HCT116 (cell line): ENCODE data around the gene PLAC9. TPM values are rescaled to one million over a fixed set of nuclear protein-coding genes. Genes with fewer than 3 reads are reported as not detected.

Source experiments
- ATAC-seq: fragments of 200-7000 bp; cut with Tn5 transposase; 2 replicates; pipeline ENCODE4 v1.9.1; 2020; ENCODE audit warnings: mild to moderate bottlenecking, moderate library complexity
- BruUV-seq: library from RNA; stranded (reverse); fragments of 400-500 nt; replicated peaks from 2 replicates; lab custom pipeline; 2021; lab: Mats Ljungman, UMichigan
- CTCF ChIA-PET: fragments of 300-600 bp; sonication (Branson Sonifier 250); formaldehyde crosslinking; loops from one replicate; lab custom pipeline; 2021; ENCODE audit warnings: antibody characterized with exemption; lab: Charles Lee
- POLR2A ChIA-PET: fragments of 300-600, 350-600 bp; sonication (Branson Sonifier 250); formaldehyde crosslinking; loops from one replicate; lab custom pipeline; 2021; ENCODE audit warnings: antibody characterized with exemption; lab: Charles Lee
- RAD21 ChIA-PET, 2 experiments: fragments of 300-600 bp; sonication (Branson Sonifier 250); formaldehyde crosslinking; loops; one replicate each; lab custom pipeline; 2023; ENCODE audit warnings: low total read pairs in 2 of 2; ENCODE audit not compliant: uncharacterized antibody in 2 of 2, unreplicated experiment in 2 of 2, low non-redundant PET in 1 of 2; lab: Charles Lee
- DNase-seq: peaks from one replicate; pipeline ENCODE4 v3.0.0-alpha.2; 2010; ENCODE audit warnings: low read depth, low spot score
- H2AFZ ChIP-seq: fragments of 200-600 bp; shearing (Covaris generic), sonication (generic); 2 replicates; pipeline ENCODE4 v1.6.1; 2017; ENCODE audit warnings: low read depth, mixed run types, mixed read lengths, antibody characterized with exemption, low read length; ENCODE audit not compliant: poor library complexity, severe bottlenecking
- H3K27ac ChIP-seq: 2 replicates; pipeline ENCODE4 v1.5.1; 2012; ENCODE audit warnings: low read depth, low read length
- H3K27me3 ChIP-seq: fragments of 200-600 bp; sonication (generic); 2 replicates; pipeline ENCODE4 v1.6.1; 2016; ENCODE audit warnings: mixed run types, low read length, mixed read lengths; ENCODE audit not compliant: insufficient read depth
- H3K36me3 ChIP-seq, 2 experiments: fragments of 200-500 bp in 1 of 2; fragments of 200-600 bp in 1 of 2; sonication (Bioruptor generic) in 1 of 2; sonication (generic) in 1 of 2; 2 replicates each; pipeline versions ENCODE4 v1.5.1 to v1.6.1; 2014 to 2016; ENCODE audit warnings: low read length in 2 of 2, inconsistent platforms in 1 of 2, mixed read lengths in 1 of 2, mixed run types in 1 of 2; ENCODE audit not compliant: insufficient read depth in 2 of 2, control insufficient read depth in 1 of 2
- H3K4me1 ChIP-seq, 2 experiments: fragments of 200-600 bp in 1 of 2; sonication (generic) in 1 of 2; 2 replicates each; pipeline versions ENCODE4 v1.5.1 to v1.6.1; 2012 to 2017; ENCODE audit warnings: low read length in 2 of 2, inconsistent platforms in 1 of 2, mild to moderate bottlenecking in 1 of 2, mixed read lengths in 1 of 2, mixed run types in 1 of 2, moderate library complexity in 1 of 2; ENCODE audit not compliant: insufficient read depth in 2 of 2, control insufficient read depth in 1 of 2
- H3K4me2 ChIP-seq: fragments of 200-600 bp; sonication (generic); 2 replicates; pipeline ENCODE4 v1.6.1; 2017; ENCODE audit warnings: mixed run types, low read length, mixed read lengths
- H3K4me3 ChIP-seq, 2 experiments: fragments of 200-600 bp in 1 of 2; sonication (generic) in 1 of 2; replicated peaks in 1 of 2; 2 replicates each; pipeline ENCODE4 v1.5.1; 2011 to 2016; ENCODE audit warnings: low read length in 2 of 2, control low read depth in 1 of 2, low read depth in 1 of 2, mild to moderate bottlenecking in 1 of 2, mixed read lengths in 1 of 2, mixed run types in 1 of 2
- H3K79me2 ChIP-seq: fragments of 200-600 bp; sonication (generic); 2 replicates; pipeline ENCODE4 v1.6.1; 2017; ENCODE audit warnings: mild to moderate bottlenecking, mixed run types, low read length, moderate library complexity, mixed read lengths; ENCODE audit not compliant: insufficient read depth
- H3K9ac ChIP-seq: fragments of 200-600 bp; sonication (generic); 2 replicates; pipeline ENCODE4 v1.6.1; 2016; ENCODE audit warnings: low read length, mixed read lengths
- H3K9me2 ChIP-seq: fragments of 200-600 bp; sonication (generic), shearing (Covaris generic); 2 replicates; pipeline ENCODE4 v1.6.1; 2017; ENCODE audit warnings: mixed run types, mild to moderate bottlenecking, moderate library complexity; ENCODE audit not compliant: insufficient read depth
- H3K9me3 ChIP-seq, 2 experiments: fragments of 200-500 bp in 1 of 2; fragments of 200-600 bp in 1 of 2; sonication (Bioruptor generic) in 1 of 2; sonication (generic) in 1 of 2; 2 replicates each; pipeline ENCODE4 v1.6.1; 2014 to 2017; ENCODE audit warnings: low read length in 2 of 2, mixed read lengths in 2 of 2, inconsistent platforms in 1 of 2, low read depth in 1 of 2, mild to moderate bottlenecking in 1 of 2, mixed run types in 1 of 2, moderate library complexity in 1 of 2; ENCODE audit not compliant: control insufficient read depth in 1 of 2, insufficient read depth in 1 of 2
- H4K20me1 ChIP-seq: fragments of 200-600 bp; sonication (generic), shearing (Covaris generic); 2 replicates; pipeline ENCODE4 v1.6.1; 2017; ENCODE audit warnings: mixed run types, mild to moderate bottlenecking, moderate library complexity; ENCODE audit not compliant: insufficient read depth
- ATF3 ChIP-seq: IDR thresholded peaks from 2 replicates; pipeline ENCODE4 v1.6.1; 2012
- CBX3 ChIP-seq: IDR thresholded peaks from 2 replicates; pipeline ENCODE4 v1.6.1; 2012; ENCODE audit warnings: low read depth
- CEBPB ChIP-seq: IDR thresholded peaks from 2 replicates; pipeline ENCODE4 v1.6.1; 2012; ENCODE audit warnings: low read depth
- EZH2phosphoT487 ChIP-seq: fragments of 200-600 bp; IDR thresholded peaks from 2 replicates; pipeline ENCODE4 v1.6.1; 2018; ENCODE audit warnings: antibody characterized with exemption, borderline replicate concordance
- FOSL1 ChIP-seq: IDR thresholded peaks from 2 replicates; pipeline ENCODE4 v1.6.1; 2012; ENCODE audit warnings: low read depth
- MAX ChIP-seq: IDR thresholded peaks from 2 replicates; pipeline ENCODE4 v1.6.1; 2012
- POLR2A ChIP-seq: IDR thresholded peaks from 2 replicates; pipeline ENCODE4 v1.7.0; 2011; ENCODE audit warnings: borderline replicate concordance; ENCODE audit not compliant: insufficient read depth, insufficient read length; ENCODE audit errors: extremely low read depth
- REST ChIP-seq: IDR thresholded peaks from 2 replicates; pipeline ENCODE4 v1.6.1; 2012; ENCODE audit warnings: low read depth
- SP1 ChIP-seq: IDR thresholded peaks from 2 replicates; pipeline ENCODE4 v1.6.1; 2012; ENCODE audit warnings: low read depth
- TCF7L2 ChIP-seq: IDR thresholded peaks from 2 replicates; pipeline ENCODE4 v1.7.0; 2011; ENCODE audit warnings: borderline replicate concordance, inconsistent platforms; ENCODE audit not compliant: insufficient read depth, insufficient read length; ENCODE audit errors: extremely low read depth
- YY1 ChIP-seq: IDR thresholded peaks from 2 replicates; pipeline ENCODE4 v1.6.1; 2011; ENCODE audit warnings: low read length, low read depth, moderate library complexity, mild to moderate bottlenecking; ENCODE audit not compliant: insufficient replicate concordance; ENCODE audit errors: extremely low read depth
- intact Hi-C: fragments of 100-400 bp; cut with micrococcal nuclease; formaldehyde crosslinking; loops from 2 replicates; pipeline ENCODE4 v1.10.0; 2022
- total RNA-seq: library from RNA; stranded (reverse); gene quantifications from one replicate; pipeline ENCODE4 v1.2.1, GENCODE V29; 2021; ENCODE audit not compliant: unreplicated experiment

PLAC9 gene
- total RNA-seq, 1 experiment from 2014 or later = not detected

GRCh38 chr10:80090121-80090520, 42.4 kb upstream of the PLAC9 start:
- Histone ChIP-seq H3K9me2 (no peaks in the 10 kb centered on the region), H3K27ac (no peak overlapping the region), H3K4me3 (no peak overlapping the region), H3K27me3 (no peaks in the 10 kb centered on the region), H3K4me2 (no peak overlapping the region), H3K9ac (no peak overlapping the region), H3K9me3 (no peaks in the 10 kb centered on the region), H3K4me1 (no peaks in the 10 kb centered on the region)
- no peak for DNase-seq
- no peak for ATAC-seq
- intact Hi-C loops = no loop called here
- TF ChIP-seq CEBPB = no peak
- no peak for TF ChIP-seq TCF7L2
- TF ChIP-seq FOSL1 = no peak
- no peak for TF ChIP-seq CBX3
- no peak for TF ChIP-seq POLR2A
- no peak for TF ChIP-seq SP1
- TF ChIP-seq ATF3 = no peak
- no peak for TF ChIP-seq YY1
- TF ChIP-seq EZH2phosphoT487 = no peak
- no peak for TF ChIP-seq MAX
- no peak for TF ChIP-seq REST
- TF ChIP-seq, all 23 proteins: peak for 0
- Histone ChIP-seq H4K20me1 (no peaks in the 10 kb centered on the region), H3K36me3 (0 out of 4 replicates have a peak, but pooled peaks cover 0 to 4% of the 10 kb centered on the region in 2 experiments), H3K79me2 (no peaks in the 10 kb centered on the region), H2AFZ (no peak overlapping the region)
- ChIA-PET RAD21 (no interaction called here), POLR2A (no interaction called here), CTCF (no interaction called here)
- no TSS peak for BruUV-seq
